ENCODE measurements around the gene E2F6. TPM values are rescaled to one million over a fixed set of nuclear protein-coding genes. Genes with fewer than 3 reads are reported as not detected.

Gene E2F6
- total RNA-seq, 8 experiments from 2014 or later, result 10.7 to 22.5 (median 13.7) TPM

- 0 to 75% (median 51%) methylated on average over 2 to 8 of the region's 8 CpGs; no CpG with 5 or more reads in 1 of the 10 experiments for whole genome bisulfite sequencing, 10 experiments
- in situ Hi-C loops (cut with MboI; ENCODE audit: low pct_unique_long_range_greater_than_20kb in 2 of 9, low sequenced_read_pairs in 9 of 9, unreplicated experiment in 9 of 9), result no loop called here
These were observed 37.5 kb upstream of the E2F6 start for GRCh38 chr2:11503354-11503927.

GRCh38 chr2:11502740-11503292 is 36.9 kb upstream of the E2F6 start:
- in situ Hi-C loops (cut with MboI; ENCODE audit: low pct_unique_long_range_greater_than_20kb in 2 of 9, low sequenced_read_pairs in 9 of 9, unreplicated experiment in 9 of 9), result no loop called here
- 36 to 100% (median 87%) methylated on average over 1 to 4 of the region's 4 CpGs for WGBS, 10 experiments
- ATAC-seq (replicated peaks in 6 of 8), result peak in 2 of 8 experiments; percentile 6 to 17

More at GRCh38 chr2:11503354-11503927, 37.5 kb upstream of the E2F6 start:
- H3K4me3 ChIP-seq, result no peak overlapping the region
- no peak overlapping the region for H3K27ac ChIP-seq
- no peak for ATAC-seq (replicated peaks in 6 of 8)
- peaks cover 23 to 29% of the 10 kb centered on the region in 2 donors for H3K4me1 ChIP-seq (replicated peaks in 1 of 2)

GRCh38 chr2:11500702-11501303 is 34.8 kb upstream of the E2F6 start:
- no peak overlapping the region for H3K4me3 ChIP-seq
- ATAC-seq (replicated peaks in 6 of 8), result peak in 3 of 8 experiments; percentile 22 to 84 (median 43)
- 28 to 91% (median 66%) methylated on average over 1 to 5 of the region's 5 CpGs; no CpG with 5 or more reads in 2 of the 10 experiments for WGBS, 10 experiments
- peaks cover 43% of the 10 kb centered on the region in 2 donors for H3K4me1 ChIP-seq (replicated peaks in 1 of 2)
- in situ Hi-C loops (cut with MboI; ENCODE audit: low pct_unique_long_range_greater_than_20kb in 2 of 9, low sequenced_read_pairs in 9 of 9, unreplicated experiment in 9 of 9), result no loop called here
- H3K27ac ChIP-seq, result peak overlapping the region in 1 of 2 donors; percentile 71

More at GRCh38 chr2:11502740-11503292, 36.9 kb upstream of the E2F6 start:
- Histone ChIP-seq H3K27ac (peak overlapping the region in 1 of 2 donors; percentile 21), H3K4me3 (no peak overlapping the region), H3K4me1 (replicated peaks in 1 of 2) (peaks cover 29 to 30% of the 10 kb centered on the region in 2 donors)

GRCh38 chr2:11499081-11499743 is 33.3 kb upstream of the E2F6 start:
- Histone ChIP-seq H3K27ac (peak overlapping the region; percentile 85), H3K4me3 (peak overlapping the region in 3 of 5 donors; percentile 7 to 22 (median 18)), H3K4me1 (replicated peaks in 1 of 2) (peaks cover 48 to 54% of the 10 kb centered on the region in 2 donors)
- 0 to 22% (median 18%) methylated on average over 2 to 4 of the region's 4 CpGs; no CpG with 5 or more reads in 7 of the 10 experiments for WGBS, 10 experiments
- in situ Hi-C loops (cut with MboI; ENCODE audit: low pct_unique_long_range_greater_than_20kb in 2 of 9, low sequenced_read_pairs in 9 of 9, unreplicated experiment in 9 of 9), result loop anchor here in 3 of 9 experiments (25.0 kb wide), 2 partner anchors 88 to 288 kb away; no protein-coding TSS in a partner anchor
- ATAC-seq (replicated peaks in 6 of 8), result peak in 5 of 8 experiments; percentile 39 to 57 (median 47)

GRCh38 chr2:11498543-11499034 is 32.6 kb upstream of the E2F6 start:
- 0 to 25% (median 8%) methylated on average over 1 to 4 of the region's 9 CpGs; no CpG with 5 or more reads in 4 of the 10 experiments for WGBS, 10 experiments
- ATAC-seq (replicated peaks in 6 of 8), result peak; percentile 16 to 64 (median 35)
- in situ Hi-C loops (cut with MboI; ENCODE audit: low pct_unique_long_range_greater_than_20kb in 2 of 9, low sequenced_read_pairs in 9 of 9, unreplicated experiment in 9 of 9), result loop anchor here in 3 of 9 experiments (25.0 kb wide), 2 partner anchors 89 to 289 kb away; no protein-coding TSS in a partner anchor
- peaks cover 48 to 55% of the 10 kb centered on the region in 2 donors for H3K4me1 ChIP-seq (replicated peaks in 1 of 2)
- peak overlapping the region in 4 of 5 donors; percentile 6 to 22 (median 12) for H3K4me3 ChIP-seq
- H3K27ac ChIP-seq, result peak overlapping the region; percentile 85

- 0 to 80% (median 9%) methylated on average over 1 to 9 of the region's 30 CpGs for WGBS, 10 experiments
These were observed 30.1 kb upstream of the E2F6 start for GRCh38 chr2:11495844-11496681.

GRCh38 chr2:11494310-11494709 is 28.3 kb upstream of the E2F6 start:
- H3K4me1 ChIP-seq (replicated peaks in 1 of 2), result peaks cover 34 to 47% of the 10 kb centered on the region in 2 donors
- H3K27ac ChIP-seq, result no peak overlapping the region
- WGBS, 10 experiments, result 40 to 100% (median 100%) methylated on average over 1 to 2 of the region's 2 CpGs; no CpG with 5 or more reads in 5 of the 10 experiments
- ATAC-seq (replicated peaks in 6 of 8), result no peak
- in situ Hi-C loops (cut with MboI; ENCODE audit: low pct_unique_long_range_greater_than_20kb in 2 of 9, low sequenced_read_pairs in 9 of 9, unreplicated experiment in 9 of 9), result loop anchor here in 3 of 9 experiments (25.0 kb wide), 2 partner anchors 93 to 293 kb away; no protein-coding TSS in a partner anchor
- H3K4me3 ChIP-seq, result no peak overlapping the region

More at GRCh38 chr2:11495844-11496681, 30.1 kb upstream of the E2F6 start:
- ATAC-seq (replicated peaks in 6 of 8), result peak in 5 of 8 experiments; percentile 84 to 88 (median 86)
- peak overlapping the region; percentile 90 to 94 for H3K27ac ChIP-seq
- peak overlapping the region; percentile 25 to 42 (median 29) for H3K4me3 ChIP-seq
- in situ Hi-C loops (cut with MboI; ENCODE audit: low pct_unique_long_range_greater_than_20kb in 2 of 9, low sequenced_read_pairs in 9 of 9, unreplicated experiment in 9 of 9), result loop anchor here in 3 of 9 experiments (25.0 kb wide), 2 partner anchors 91 to 291 kb away; no protein-coding TSS in a partner anchor
- H3K4me1 ChIP-seq (replicated peaks in 1 of 2), result peaks cover 46 to 59% of the 10 kb centered on the region in 2 donors

GRCh38 chr2:11493282-11493681 is 27.3 kb upstream of the E2F6 start:
- peaks cover 24 to 40% of the 10 kb centered on the region in 2 donors for H3K4me1 ChIP-seq (replicated peaks in 1 of 2)
- no peak for ATAC-seq (replicated peaks in 6 of 8)
- no peak overlapping the region for H3K4me3 ChIP-seq
- 0 to 100% (median 60%) methylated on average over 1 to 4 of the region's 6 CpGs; no CpG with 5 or more reads in 4 of the 10 experiments for WGBS, 10 experiments
- in situ Hi-C loops (cut with MboI; ENCODE audit: low pct_unique_long_range_greater_than_20kb in 2 of 9, low sequenced_read_pairs in 9 of 9, unreplicated experiment in 9 of 9), result loop anchor here in 3 of 9 experiments (25.0 kb wide), 2 partner anchors 94 to 294 kb away; no protein-coding TSS in a partner anchor
- H3K27ac ChIP-seq, result no peak overlapping the region

GRCh38 chr2:11492720-11493119 is 26.8 kb upstream of the E2F6 start:
- Histone ChIP-seq H3K4me3 (no peak overlapping the region), H3K4me1 (replicated peaks in 1 of 2) (peaks cover 18 to 41% of the 10 kb centered on the region in 2 donors), H3K27ac (peak overlapping the region in 1 of 2 donors; percentile 30)
- ATAC-seq (replicated peaks in 6 of 8), result no peak
- in situ Hi-C loops (cut with MboI; ENCODE audit: low pct_unique_long_range_greater_than_20kb in 2 of 9, low sequenced_read_pairs in 9 of 9, unreplicated experiment in 9 of 9), result loop anchor here in 3 of 9 experiments (25.0 kb wide), 2 partner anchors 95 to 295 kb away; no protein-coding TSS in a partner anchor
- 56 to 80% (median 67%) methylated on average over 1 of the region's 1 CpG; no CpG with 5 or more reads in 7 of the 10 experiments for WGBS, 10 experiments

- H3K4me3 ChIP-seq, result no peak overlapping the region
- peak overlapping the region in 1 of 2 donors; percentile 30 for H3K27ac ChIP-seq
- 70 to 80% (median 76%) methylated on average over 1 to 2 of the region's 3 CpGs; no CpG with 5 or more reads in 7 of the 10 experiments for WGBS, 10 experiments
- in situ Hi-C loops (cut with MboI; ENCODE audit: low pct_unique_long_range_greater_than_20kb in 2 of 9, low sequenced_read_pairs in 9 of 9, unreplicated experiment in 9 of 9), result loop anchor here in 3 of 9 experiments (25.0 kb wide), 2 partner anchors 95 to 295 kb away; no protein-coding TSS in a partner anchor
- no peak for ATAC-seq (replicated peaks in 6 of 8)
- H3K4me1 ChIP-seq (replicated peaks in 1 of 2), result peaks cover 17 to 41% of the 10 kb centered on the region in 2 donors
These were observed 26.3 kb upstream of the E2F6 start for GRCh38 chr2:11492244-11492643.

- Histone ChIP-seq H3K4me3 (no peak overlapping the region), H3K27ac (no peak overlapping the region), H3K4me1 (replicated peaks in 1 of 2) (peaks cover 9 to 34% of the 10 kb centered on the region in 2 donors)
- ATAC-seq (replicated peaks in 6 of 8), result no peak
- 0 to 100% (median 18%) methylated on average over 1 to 2 of the region's 3 CpGs; no CpG with 5 or more reads in 2 of the 10 experiments for WGBS, 10 experiments
- in situ Hi-C loops (cut with MboI; ENCODE audit: low pct_unique_long_range_greater_than_20kb in 2 of 9, low sequenced_read_pairs in 9 of 9, unreplicated experiment in 9 of 9), result loop anchor here in 3 of 9 experiments (25.0 kb wide), 2 partner anchors 96 to 296 kb away; no protein-coding TSS in a partner anchor
These were observed 25.5 kb upstream of the E2F6 start for GRCh38 chr2:11491348-11491933.

Data from motor neuron (in vitro differentiated cells).